Activated naive CD8-positive, alpha-beta T cell treated with anti-CD3 and anti-CD28 coated beads, Interleukin-2, amount 50 U/mL, for 24 hours (primary cell): ENCODE measurements around the gene MARF1.
"Not testable (repeated sequence)": the region's sequence is repeated elsewhere in the genome, so short reads cannot be mapped to it uniquely, and the experiment has no call there.

Source experiments
- ATAC-seq: fragments of 150-1000 bp; cut with Tn5 transposase; one replicate; pipeline ENCODE4 v1.10.0; 2021
- DNase-seq: peaks from one replicate; pipeline ENCODE4 v3.0.0; 2021
- H3K27ac Mint-ChIP-seq: one replicate; pipeline ENCODE4 v1.8.0; 2021; ENCODE audit warnings: mild to moderate bottlenecking, mixed read lengths
- H3K27me3 Mint-ChIP-seq: one replicate; pipeline ENCODE4 v1.8.0; 2021; ENCODE audit warnings: mixed read lengths
- H3K36me3 Mint-ChIP-seq: one replicate; pipeline ENCODE4 v1.8.0; 2021; ENCODE audit warnings: low read depth, mixed read lengths
- H3K4me1 Mint-ChIP-seq: one replicate; pipeline ENCODE4 v1.8.0; 2021; ENCODE audit warnings: mixed read lengths
- H3K4me3 Mint-ChIP-seq: one replicate; pipeline ENCODE4 v1.8.0; 2021; ENCODE audit warnings: mild to moderate bottlenecking, moderate library complexity, mixed read lengths
- H3K9me3 Mint-ChIP-seq: one replicate; pipeline ENCODE4 v1.8.0; 2021; ENCODE audit warnings: mixed read lengths

Gene MARF1

GRCh38 chr16:15643048-15643945 lies at the start of gene MARF1:
Gene MARF1 (minus strand): TSS chr16:15643154. CDS start chr16:15639233, 3,921 bp downstream.
- Mint-ChIP-seq H3K4me3 (peak within 1 kb of the TSS; percentile 90), H3K4me1 (peaks cover 63% of the 10 kb centered on the region), H3K27ac (peak within 1 kb of the TSS; percentile 87), H3K9me3 (no peaks in the 10 kb centered on the region), H3K27me3 (no peaks in the 10 kb centered on the region), H3K36me3 (peaks cover 12% of the 10 kb centered on the region)
- DNase-seq (peak; percentile 100), ATAC-seq (peak; percentile 53)

GRCh38 chr16:15692508-15692907 lies 49.6 kb upstream of the MARF1 start:
- peaks cover 58% of the 10 kb centered on the region for H3K36me3 Mint-ChIP-seq
- not testable (repeated sequence) for H3K9me3 Mint-ChIP-seq, H3K27me3 Mint-ChIP-seq, ATAC-seq, H3K27ac Mint-ChIP-seq, H3K4me3 Mint-ChIP-seq, DNase-seq, H3K4me1 Mint-ChIP-seq

- Mint-ChIP-seq H3K27me3 (no peaks in the 10 kb centered on the region), H3K4me1 (no peaks in the 10 kb centered on the region), H3K4me3 (no peak overlapping the region), H3K27ac (no peak overlapping the region), H3K36me3 (peaks cover 54% of the 10 kb centered on the region), H3K9me3 (no peaks in the 10 kb centered on the region)
- no peak for DNase-seq
- no peak for ATAC-seq
These were observed 48.1 kb upstream of the MARF1 start for GRCh38 chr16:15691046-15691445.

- no peaks in the 10 kb centered on the region for H3K27me3 Mint-ChIP-seq
- H3K9me3 Mint-ChIP-seq = no peaks in the 10 kb centered on the region
- DNase-seq (no peak), ATAC-seq (no peak)
- H3K4me3 Mint-ChIP-seq = no peak overlapping the region
- H3K27ac Mint-ChIP-seq = no peak overlapping the region
- H3K36me3 Mint-ChIP-seq = peaks cover 55% of the 10 kb centered on the region
- H3K4me1 Mint-ChIP-seq = no peaks in the 10 kb centered on the region
These were observed 47.3 kb upstream of the MARF1 start for GRCh38 chr16:15690296-15690695.

- Mint-ChIP-seq H3K27ac (no peak overlapping the region), H3K36me3 (peaks cover 53% of the 10 kb centered on the region), H3K9me3 (no peaks in the 10 kb centered on the region), H3K4me3 (no peak overlapping the region), H3K4me1 (no peaks in the 10 kb centered on the region), H3K27me3 (no peaks in the 10 kb centered on the region)
- DNase-seq = no peak
- ATAC-seq = no peak
These were observed 46.3 kb upstream of the MARF1 start for GRCh38 chr16:15689290-15689689.

- H3K4me1 Mint-ChIP-seq = peaks cover 6% of the 10 kb centered on the region
- peaks cover 53% of the 10 kb centered on the region for H3K36me3 Mint-ChIP-seq
- ATAC-seq (no peak), DNase-seq (no peak)
- no peak overlapping the region for H3K27ac Mint-ChIP-seq
- H3K9me3 Mint-ChIP-seq = no peaks in the 10 kb centered on the region
- H3K27me3 Mint-ChIP-seq = no peaks in the 10 kb centered on the region
- no peak overlapping the region for H3K4me3 Mint-ChIP-seq
These were observed 43.3 kb upstream of the MARF1 start for GRCh38 chr16:15686287-15686686.

- Mint-ChIP-seq H3K27me3 (no peaks in the 10 kb centered on the region), H3K27ac (no peak overlapping the region), H3K9me3 (no peaks in the 10 kb centered on the region), H3K4me1 (peaks cover 8% of the 10 kb centered on the region), H3K36me3 (peaks cover 46% of the 10 kb centered on the region), H3K4me3 (no peak overlapping the region)
- DNase-seq (peak; percentile 44), ATAC-seq (peak; percentile 87)
These were observed 39.2 kb upstream of the MARF1 start for GRCh38 chr16:15682105-15682570.

GRCh38 chr16:15677447-15677846 lies 34.5 kb upstream of the MARF1 start:
- Mint-ChIP-seq H3K4me3 (no peak overlapping the region), H3K36me3 (peaks cover 42% of the 10 kb centered on the region), H3K27me3 (no peaks in the 10 kb centered on the region), H3K9me3 (no peaks in the 10 kb centered on the region), H3K4me1 (peaks cover 37% of the 10 kb centered on the region), H3K27ac (no peak overlapping the region)
- ATAC-seq (no peak), DNase-seq (no peak)

GRCh38 chr16:15676506-15676905 lies 33.6 kb upstream of the MARF1 start:
- DNase-seq = no peak
- H3K9me3 Mint-ChIP-seq = no peaks in the 10 kb centered on the region
- H3K4me3 Mint-ChIP-seq = no peak overlapping the region
- H3K27me3 Mint-ChIP-seq = no peaks in the 10 kb centered on the region
- no peak overlapping the region for H3K27ac Mint-ChIP-seq
- peaks cover 42% of the 10 kb centered on the region for H3K36me3 Mint-ChIP-seq
- peaks cover 42% of the 10 kb centered on the region for H3K4me1 Mint-ChIP-seq
- ATAC-seq = no peak

- Mint-ChIP-seq H3K9me3 (no peaks in the 10 kb centered on the region), H3K4me1 (peaks cover 42% of the 10 kb centered on the region), H3K27me3 (no peaks in the 10 kb centered on the region), H3K36me3 (peaks cover 43% of the 10 kb centered on the region), H3K27ac (peak overlapping the region; percentile 27), H3K4me3 (no peak overlapping the region)
- DNase-seq (no peak), ATAC-seq (no peak)
These were observed 31.6 kb upstream of the MARF1 start for GRCh38 chr16:15674571-15674970.

GRCh38 chr16:15672514-15673167 lies 29.7 kb upstream of the MARF1 start:
- no peaks in the 10 kb centered on the region for H3K27me3 Mint-ChIP-seq
- peak overlapping the region; percentile 63 for H3K4me3 Mint-ChIP-seq
- peaks cover 42% of the 10 kb centered on the region for H3K4me1 Mint-ChIP-seq
- no peaks in the 10 kb centered on the region for H3K9me3 Mint-ChIP-seq
- peak; percentile 50 for DNase-seq
- ATAC-seq = peak; percentile 87
- H3K27ac Mint-ChIP-seq = peak overlapping the region; percentile 95
- H3K36me3 Mint-ChIP-seq = peaks cover 43% of the 10 kb centered on the region

GRCh38 chr16:15672127-15672513 lies 29.2 kb upstream of the MARF1 start:
- Mint-ChIP-seq H3K27ac (peak overlapping the region; percentile 95), H3K36me3 (peaks cover 46% of the 10 kb centered on the region), H3K4me1 (peaks cover 42% of the 10 kb centered on the region)
- H3K9me3 Mint-ChIP-seq, H3K4me3 Mint-ChIP-seq, ATAC-seq, H3K27me3 Mint-ChIP-seq, DNase-seq: not testable (repeated sequence)

- H3K36me3 Mint-ChIP-seq = peaks cover 50% of the 10 kb centered on the region
- H3K4me1 Mint-ChIP-seq = peaks cover 42% of the 10 kb centered on the region
These were observed 28.7 kb upstream of the MARF1 start for GRCh38 chr16:15671530-15672117.

GRCh38 chr16:15667091-15667742 lies 24.3 kb upstream of the MARF1 start:
- peaks cover 45% of the 10 kb centered on the region for H3K36me3 Mint-ChIP-seq
- DNase-seq (no peak), ATAC-seq (no peak)
- no peaks in the 10 kb centered on the region for H3K9me3 Mint-ChIP-seq
- H3K4me3 Mint-ChIP-seq = no peak overlapping the region
- H3K27ac Mint-ChIP-seq = no peak overlapping the region
- H3K4me1 Mint-ChIP-seq = peaks cover 13% of the 10 kb centered on the region
- no peaks in the 10 kb centered on the region for H3K27me3 Mint-ChIP-seq

More at GRCh38 chr16:15671530-15672117, 28.7 kb upstream of the MARF1 start:
- H3K27ac Mint-ChIP-seq = peak overlapping the region; percentile 95
- ATAC-seq (no peak), DNase-seq (no peak)
- H3K4me3 Mint-ChIP-seq = no peak overlapping the region
- no peaks in the 10 kb centered on the region for H3K27me3 Mint-ChIP-seq
- no peaks in the 10 kb centered on the region for H3K9me3 Mint-ChIP-seq
